Measurements from ENCODE around the gene MRPL53.
A peak's percentile ranks its signal among the peaks of the same experiment; 100 is the strongest.
"Not testable (repeated sequence)": the region's sequence is repeated elsewhere in the genome, so short reads cannot be mapped to it uniquely, and the experiment has no call there.

The MRPL53 gene

DNA sequence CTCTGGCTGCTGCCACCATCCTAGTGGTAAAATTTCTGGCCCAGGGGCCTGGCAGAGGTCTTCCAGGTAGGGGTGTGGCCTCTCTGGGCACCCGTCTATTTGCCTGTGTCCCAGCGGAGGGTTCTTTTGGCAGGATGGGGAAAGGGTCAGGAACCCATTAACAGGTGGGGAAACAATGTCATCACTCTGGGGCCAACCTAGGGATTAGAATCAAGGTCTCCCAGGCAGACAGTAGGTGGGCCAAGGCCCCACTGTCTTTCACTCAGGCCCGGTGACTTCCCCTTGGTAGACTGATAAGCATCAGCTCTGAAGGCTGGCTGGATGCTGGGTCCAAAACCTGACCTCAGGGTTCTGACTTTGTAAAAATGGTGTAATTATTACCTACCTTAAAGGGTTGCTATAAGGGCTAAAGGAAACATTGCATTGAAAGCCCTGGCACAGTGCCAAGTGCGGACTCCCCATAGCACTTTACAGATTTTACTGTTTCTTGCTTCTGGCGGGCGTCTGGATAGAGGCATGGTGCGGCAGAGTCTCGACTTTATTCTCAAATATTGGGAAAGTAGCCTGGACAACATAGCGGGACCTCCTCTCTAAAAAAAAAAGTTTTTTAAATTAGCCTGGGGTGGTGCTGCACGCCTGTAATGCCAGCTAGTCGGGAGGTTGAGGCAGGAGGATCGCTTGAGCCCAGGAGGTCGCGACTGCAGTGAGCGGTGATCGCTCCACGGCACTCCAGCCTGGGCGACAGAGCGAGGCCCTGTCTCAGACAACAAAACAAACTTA is 24.7 kb upstream of the MRPL53 start:
- peaks cover 40% of the 10 kb centered on the region for H3K27me3 Mint-ChIP-seq

GRCh38 chr2:74495440-74495839 is 23.0 kb upstream of the MRPL53 start:
- Mint-ChIP-seq H3K27me3 (peaks cover 25% of the 10 kb centered on the region), H3K27ac (no peak overlapping the region), H3K9me3 (no peaks in the 10 kb centered on the region), H3K4me1 (peaks cover 20% of the 10 kb centered on the region), H3K4me3 (no peak overlapping the region), H3K36me3 (ENCODE audit: low read depth) (peaks cover 4% of the 10 kb centered on the region)
- DNase-seq (no peak), ATAC-seq (no peak)

More for the DNA sequence above, 24.7 kb upstream of the MRPL53 start:
- Mint-ChIP-seq H3K4me1 (peaks cover 24% of the 10 kb centered on the region), H3K9me3 (no peaks in the 10 kb centered on the region), H3K4me3 (peak overlapping the region; percentile 77), H3K36me3 (ENCODE audit: low read depth) (no peaks in the 10 kb centered on the region), H3K27ac (peak overlapping the region; percentile 22)
- ATAC-seq (no peak), DNase-seq (no peak)

- peaks cover 10% of the 10 kb centered on the region for H3K27me3 Mint-ChIP-seq
- DNase-seq (no peak), ATAC-seq (no peak)
- H3K36me3 Mint-ChIP-seq (ENCODE audit: low read depth): peaks cover 5% of the 10 kb centered on the region
- no peak overlapping the region for H3K4me3 Mint-ChIP-seq
- H3K27ac Mint-ChIP-seq: no peak overlapping the region
- H3K4me1 Mint-ChIP-seq: peaks cover 10% of the 10 kb centered on the region
- H3K9me3 Mint-ChIP-seq: no peaks in the 10 kb centered on the region
These were observed 21.1 kb upstream of the MRPL53 start for GRCh38 chr2:74493546-74493945.

- H3K27ac Mint-ChIP-seq: no peak overlapping the region
- ATAC-seq (no peak), DNase-seq (no peak)
- H3K4me1 Mint-ChIP-seq: no peaks in the 10 kb centered on the region
- H3K36me3 Mint-ChIP-seq (ENCODE audit: low read depth): peaks cover 8% of the 10 kb centered on the region
- no peak overlapping the region for H3K4me3 Mint-ChIP-seq
- H3K9me3 Mint-ChIP-seq: no peaks in the 10 kb centered on the region
- no peaks in the 10 kb centered on the region for H3K27me3 Mint-ChIP-seq
These were observed 19.4 kb upstream of the MRPL53 start for GRCh38 chr2:74491648-74492544.

GRCh38 chr2:74489906-74490305 is 17.4 kb upstream of the MRPL53 start:
- ATAC-seq: no peak
- H3K27ac Mint-ChIP-seq: no peak overlapping the region
- peaks cover 2% of the 10 kb centered on the region for H3K4me1 Mint-ChIP-seq
- H3K4me3 Mint-ChIP-seq: no peak overlapping the region
- no peaks in the 10 kb centered on the region for H3K27me3 Mint-ChIP-seq
- DNase-seq: no peak
- peaks cover 16% of the 10 kb centered on the region for H3K36me3 Mint-ChIP-seq (ENCODE audit: low read depth)
- no peaks in the 10 kb centered on the region for H3K9me3 Mint-ChIP-seq

DNA sequence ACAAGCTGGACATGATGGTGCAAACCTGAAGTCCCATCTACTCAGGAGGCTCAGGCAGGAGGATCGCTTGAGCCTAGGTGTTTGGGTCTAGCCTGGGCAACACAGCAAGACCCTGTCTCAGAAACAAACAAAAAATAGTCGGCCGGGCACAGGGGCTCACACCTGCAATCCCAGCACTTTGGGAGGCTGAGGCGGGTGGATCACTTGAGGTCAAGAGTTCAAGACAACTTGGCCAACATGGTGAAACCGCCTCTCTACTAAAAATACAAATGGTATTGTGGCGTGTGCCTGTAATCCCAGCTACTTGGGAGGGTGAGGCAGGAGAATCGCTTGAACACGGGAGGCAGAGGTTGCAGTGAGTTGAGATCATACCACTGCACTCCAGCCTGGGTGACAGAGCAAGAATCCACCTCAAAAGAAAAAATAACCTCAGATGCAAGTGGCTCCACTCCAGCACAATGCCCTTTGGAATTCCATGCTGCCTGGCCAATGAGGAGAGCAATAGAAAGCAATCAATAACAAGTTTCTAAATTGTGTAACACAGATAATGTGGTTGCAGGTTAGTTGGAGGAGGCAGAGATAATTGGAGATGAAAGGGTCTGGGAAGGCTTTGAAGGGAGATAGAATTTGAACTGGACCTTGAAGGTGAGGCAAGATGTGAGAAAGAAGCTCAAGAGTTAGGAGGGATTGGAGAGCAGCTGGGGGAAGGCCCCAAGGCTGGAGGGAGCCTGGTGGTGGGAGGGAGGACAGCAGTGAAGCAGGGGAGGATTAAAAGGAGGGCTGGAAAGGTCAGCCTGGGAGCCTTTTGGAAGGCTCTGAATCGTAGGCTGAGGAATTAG is 16.4 kb upstream of the MRPL53 start:
- peaks cover 16% of the 10 kb centered on the region for H3K36me3 Mint-ChIP-seq (ENCODE audit: low read depth)
- no peaks in the 10 kb centered on the region for H3K27me3 Mint-ChIP-seq
- H3K9me3 Mint-ChIP-seq: no peaks in the 10 kb centered on the region
- H3K27ac Mint-ChIP-seq: no peak overlapping the region
- ATAC-seq: no peak
- no peak overlapping the region for H3K4me3 Mint-ChIP-seq
- H3K4me1 Mint-ChIP-seq: peaks cover 4% of the 10 kb centered on the region
- DNase-seq: no peak

DNA sequence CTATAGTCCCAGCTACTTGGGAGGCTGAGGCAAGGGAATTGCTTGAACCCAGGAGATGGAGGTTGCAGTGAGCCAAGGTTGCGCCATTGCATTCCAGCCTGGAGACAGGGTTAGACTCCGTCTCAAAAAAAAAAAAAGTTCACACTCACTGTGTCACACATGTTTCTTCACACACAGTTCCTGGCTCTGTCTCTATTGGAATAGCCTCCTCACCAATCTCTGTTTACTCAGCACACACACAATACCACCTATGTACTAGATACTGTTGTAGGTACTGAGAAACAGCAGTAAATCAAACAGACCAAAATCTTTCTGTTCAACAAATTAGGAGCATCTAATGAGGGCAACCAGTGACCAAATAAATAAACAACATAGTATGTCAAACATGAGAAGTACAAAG is 13.7 kb upstream of the MRPL53 start:
- no peak for DNase-seq
- H3K36me3 Mint-ChIP-seq (ENCODE audit: low read depth): peaks cover 16% of the 10 kb centered on the region
- no peaks in the 10 kb centered on the region for H3K9me3 Mint-ChIP-seq
- H3K4me3 Mint-ChIP-seq: no peak overlapping the region
- ATAC-seq: no peak
- no peaks in the 10 kb centered on the region for H3K27me3 Mint-ChIP-seq
- H3K4me1 Mint-ChIP-seq: peaks cover 12% of the 10 kb centered on the region
- H3K27ac Mint-ChIP-seq: no peak overlapping the region

DNA sequence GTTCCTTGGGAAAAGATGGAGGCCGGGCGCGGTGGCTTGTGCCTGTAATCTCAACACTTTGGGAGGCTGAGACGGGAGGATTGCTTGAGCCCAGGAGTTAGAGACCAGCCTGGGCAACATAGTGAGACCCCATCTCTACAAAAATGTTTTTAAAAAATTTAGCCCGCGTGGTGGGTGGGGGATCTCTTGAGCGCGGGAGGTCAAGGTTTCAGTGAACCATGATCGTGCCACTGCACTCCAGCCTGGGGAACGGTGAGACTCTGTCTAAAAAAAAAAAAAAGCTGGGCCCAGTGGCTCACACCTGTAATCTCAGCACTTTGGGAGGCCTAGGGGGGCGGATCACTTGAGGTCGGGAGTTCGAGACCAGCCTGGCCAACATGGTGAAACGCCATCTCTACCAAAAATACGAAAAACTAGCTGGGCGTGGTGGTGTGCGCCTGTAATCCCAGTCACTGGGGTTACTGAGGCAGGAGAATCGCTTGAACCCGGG is 11.2 kb upstream of the MRPL53 start:
- H3K27ac Mint-ChIP-seq: peak overlapping the region; percentile 96
- not testable (repeated sequence) for H3K27me3 Mint-ChIP-seq, H3K9me3 Mint-ChIP-seq, ATAC-seq, DNase-seq
- H3K4me1 Mint-ChIP-seq: peaks cover 31% of the 10 kb centered on the region
- peaks cover 24% of the 10 kb centered on the region for H3K36me3 Mint-ChIP-seq (ENCODE audit: low read depth)
- peak overlapping the region; percentile 95 for H3K4me3 Mint-ChIP-seq

- Mint-ChIP-seq H3K4me3 (peak within 1 kb of the TSS; percentile 95), H3K9me3 (no peaks in the 10 kb centered on the region), H3K27me3 (no peaks in the 10 kb centered on the region), H3K27ac (peak within 1 kb of the TSS; percentile 96), H3K36me3 (ENCODE audit: low read depth) (peaks cover 22% of the 10 kb centered on the region), H3K4me1 (peaks cover 31% of the 10 kb centered on the region)
- peak; percentile 94 for DNase-seq
- peak; percentile 94 for ATAC-seq
These were observed 10.6 kb upstream of the MRPL53 start, which contains the start of the genes CCDC142 and TTC31 for GRCh38 chr2:74482801-74483674. CCDC142 (minus strand) TSS chr2:74482998; CDS start chr2:74482837, 161 bp downstream. TTC31 (plus strand) TSS chr2:74483081; CDS start chr2:74483096, 15 bp downstream.

DNA sequence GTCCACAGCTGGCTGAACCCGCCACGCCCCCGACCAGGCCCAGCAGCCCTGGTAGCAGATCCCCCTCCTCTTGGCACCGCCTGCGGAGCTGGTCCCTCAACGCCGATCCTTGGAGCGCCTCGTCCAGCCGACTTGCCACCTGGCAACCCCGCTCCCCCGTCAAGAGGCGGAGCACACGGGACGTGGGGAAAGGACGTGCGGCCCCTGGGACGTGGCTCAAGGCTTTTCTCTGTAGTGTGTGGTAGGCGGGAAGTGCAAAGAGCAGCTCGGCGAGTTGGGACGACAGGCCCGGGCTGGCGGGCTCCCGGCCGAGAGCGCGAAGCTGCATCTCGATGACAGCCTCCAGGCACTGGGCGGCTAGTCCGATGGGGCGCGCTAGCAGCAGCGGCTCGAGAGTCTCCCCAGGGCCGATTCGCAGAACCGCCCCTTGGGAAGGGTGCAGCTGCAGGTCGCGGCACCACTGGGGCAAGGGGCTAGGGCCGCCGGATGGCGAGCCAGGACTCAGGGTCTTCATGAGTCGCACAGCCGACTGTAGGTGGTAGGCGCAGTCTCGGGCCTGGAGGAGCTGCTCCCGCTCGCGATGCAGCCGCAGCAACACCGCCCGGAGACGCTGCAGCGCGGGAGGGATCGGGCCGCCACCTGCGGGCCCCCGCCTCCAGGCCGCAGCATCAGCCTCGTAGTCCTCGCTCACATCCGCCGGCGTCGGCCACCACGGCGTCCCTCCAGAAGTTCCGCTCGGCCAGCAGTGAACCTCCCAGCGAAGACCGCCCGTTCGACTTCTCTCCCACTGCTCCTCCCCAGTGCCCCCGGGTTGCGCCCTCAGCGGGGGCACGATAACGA is 9.7 kb upstream of the MRPL53 start:
- peaks cover 26% of the 10 kb centered on the region for H3K36me3 Mint-ChIP-seq (ENCODE audit: low read depth)
- DNase-seq: peak; percentile 64
- peak; percentile 42 for ATAC-seq
- peaks cover 31% of the 10 kb centered on the region for H3K4me1 Mint-ChIP-seq
- no peaks in the 10 kb centered on the region for H3K9me3 Mint-ChIP-seq
- H3K27ac Mint-ChIP-seq: peak overlapping the region; percentile 96
- peak overlapping the region; percentile 95 for H3K4me3 Mint-ChIP-seq
- no peaks in the 10 kb centered on the region for H3K27me3 Mint-ChIP-seq

DNA sequence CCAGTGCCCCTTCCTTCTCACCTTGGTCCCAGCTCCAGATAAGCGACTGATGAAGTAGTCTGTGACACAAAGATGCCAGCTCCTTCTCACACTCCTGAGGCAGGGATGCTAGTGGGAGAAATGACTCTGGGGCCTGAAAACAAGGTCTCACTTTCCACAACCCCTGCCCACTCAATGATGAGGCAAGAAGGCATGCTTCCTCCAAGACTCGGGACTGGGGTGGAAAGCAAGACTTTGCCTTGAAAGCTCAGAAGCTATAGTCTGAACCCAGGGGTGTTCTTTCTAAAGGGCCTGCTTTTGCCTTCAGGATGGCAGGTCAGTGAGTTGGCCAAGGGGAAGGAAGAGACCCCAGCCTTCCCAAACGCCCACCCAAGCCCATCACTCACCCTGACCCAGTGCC is 9.0 kb upstream of the MRPL53 start:
- peak overlapping the region; percentile 95 for H3K4me3 Mint-ChIP-seq
- no peak overlapping the region for H3K27ac Mint-ChIP-seq
- H3K36me3 Mint-ChIP-seq (ENCODE audit: low read depth): peaks cover 26% of the 10 kb centered on the region
- DNase-seq (no peak), ATAC-seq (no peak)
- no peaks in the 10 kb centered on the region for H3K9me3 Mint-ChIP-seq
- peaks cover 31% of the 10 kb centered on the region for H3K4me1 Mint-ChIP-seq
- no peaks in the 10 kb centered on the region for H3K27me3 Mint-ChIP-seq

GRCh38 chr2:74474899-74475298 is 2.4 kb upstream of the MRPL53 start:
- Mint-ChIP-seq H3K9me3 (no peaks in the 10 kb centered on the region), H3K4me3 (no peak overlapping the region), H3K4me1 (peaks cover 33% of the 10 kb centered on the region), H3K27ac (no peak overlapping the region), H3K27me3 (no peaks in the 10 kb centered on the region), H3K36me3 (ENCODE audit: low read depth) (peaks cover 21% of the 10 kb centered on the region)
- no peak for DNase-seq
- no peak for ATAC-seq

DNA sequence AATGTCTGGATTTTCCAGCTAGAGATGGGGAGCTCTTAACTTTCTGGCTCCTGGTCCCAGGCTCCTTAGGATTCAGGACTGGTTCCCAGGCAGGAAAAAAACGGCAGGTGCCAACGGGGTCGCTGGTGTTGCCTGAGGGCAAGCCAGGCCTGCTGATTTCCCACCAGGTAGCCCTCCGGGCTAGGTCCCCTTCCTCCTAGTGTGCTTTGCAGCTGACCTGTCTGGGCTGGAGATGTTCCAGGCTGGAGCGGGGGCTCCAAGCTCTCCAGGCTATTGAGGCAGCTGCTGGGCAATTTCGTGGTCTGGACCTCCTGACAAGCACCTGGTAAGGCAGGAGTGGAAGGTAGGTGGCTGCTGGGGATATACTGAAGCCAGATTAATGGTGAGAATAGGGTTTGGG is 2.0 kb upstream of the MRPL53 start:
- Mint-ChIP-seq H3K27ac (no peak overlapping the region), H3K36me3 (ENCODE audit: low read depth) (peaks cover 18% of the 10 kb centered on the region), H3K4me3 (no peak overlapping the region), H3K9me3 (no peaks in the 10 kb centered on the region), H3K27me3 (no peaks in the 10 kb centered on the region), H3K4me1 (peaks cover 29% of the 10 kb centered on the region)
- ATAC-seq (no peak), DNase-seq (no peak)
